Panc1 (cell line): Measurements from ENCODE around the gene ACSL5. TPM values are rescaled to one million over a fixed set of nuclear protein-coding genes. Genes with fewer than 3 reads are reported as not detected.

Source experiments
- ATAC-seq: fragments of 200-7000 bp; cut with Tn5 transposase; 2 replicates; pipeline ENCODE4 v1.9.1; 2020; ENCODE audit warnings: mild to moderate bottlenecking, moderate library complexity
- BruUV-seq: library from RNA; stranded (reverse); fragments of 400-500 nt; replicated peaks from 2 replicates; lab custom pipeline; 2021; lab: Mats Ljungman, UMichigan
- CTCF ChIA-PET: fragments of 300-600 bp; sonication (Branson Sonifier 250); formaldehyde crosslinking; loops from one replicate; lab custom pipeline; 2022; ENCODE audit warnings: antibody characterized with exemption; lab: Charles Lee
- POLR2A ChIA-PET: fragments of 300-600 bp; sonication (Branson Sonifier 250); formaldehyde crosslinking; loops from one replicate; lab custom pipeline; 2022; ENCODE audit warnings: antibody characterized with exemption; lab: Charles Lee
- DNase-seq: peaks from one replicate; pipeline ENCODE4 v3.0.0-alpha.2; 2010; ENCODE audit warnings: low read depth, low spot score
- H3K27ac ChIP-seq: 2 replicates; pipeline ENCODE4 v1.5.1; 2011; ENCODE audit warnings: mild to moderate bottlenecking, low read length, inconsistent platforms
- H3K27me3 ChIP-seq: fragments of 200-500 bp; sonication (Bioruptor generic); 2 replicates; pipeline ENCODE4 v1.6.0; 2014; ENCODE audit warnings: low read length, inconsistent platforms; ENCODE audit not compliant: control insufficient read depth, insufficient read depth
- H3K36me3 ChIP-seq: fragments of 200-500 bp; sonication (Bioruptor generic); 2 replicates; pipeline ENCODE4 v1.5.1; 2014; ENCODE audit warnings: inconsistent platforms, mild to moderate bottlenecking, low read length, moderate library complexity; ENCODE audit not compliant: control insufficient read depth, insufficient read depth
- H3K4me1 ChIP-seq: 2 replicates; pipeline ENCODE4 v1.5.1; 2011; ENCODE audit warnings: inconsistent platforms, mild to moderate bottlenecking, low read length, moderate library complexity; ENCODE audit not compliant: control insufficient read depth, insufficient read depth
- H3K4me3 ChIP-seq, 2 experiments: 2 replicates each; pipeline ENCODE4 v1.5.1; 2011 to 2012; ENCODE audit warnings: low read depth in 2 of 2, low read length in 2 of 2, mild to moderate bottlenecking in 2 of 2, inconsistent platforms in 1 of 2, moderate library complexity in 1 of 2
- H3K9me3 ChIP-seq: fragments of 200-500 bp; sonication (Bioruptor generic); 2 replicates; pipeline ENCODE4 v1.5.1; 2014; ENCODE audit warnings: low read depth, mild to moderate bottlenecking, inconsistent platforms, low read length, moderate library complexity; ENCODE audit not compliant: control insufficient read depth, insufficient read depth
- POLR2AphosphoS5 ChIP-seq: IDR thresholded peaks from 2 replicates; pipeline ENCODE4 v1.6.1; 2012; ENCODE audit warnings: mild to moderate bottlenecking, low read depth, low read length, moderate library complexity
- SIN3A ChIP-seq: IDR thresholded peaks from 2 replicates; pipeline ENCODE4 v1.6.1; 2012; ENCODE audit warnings: low read depth, mild to moderate bottlenecking, low read length, moderate library complexity, borderline replicate concordance; ENCODE audit not compliant: insufficient read depth
- TCF7L2 ChIP-seq: IDR thresholded peaks from 2 replicates; pipeline ENCODE4 v1.6.1; 2011; ENCODE audit warnings: mild to moderate bottlenecking, low read depth, low read length, inconsistent platforms
- in situ Hi-C: cut with HindIII; loops from 2 replicates; pipeline ENCODE4 v1.10.0; 2016; ENCODE audit warnings: low sequenced_read_pairs, low pct_unique_long_range_greater_than_20kb
- intact Hi-C: fragments of 100-400 bp; cut with micrococcal nuclease; formaldehyde crosslinking; loops from one replicate; pipeline ENCODE4 v1.10.0; 2022; ENCODE audit not compliant: unreplicated experiment
- total RNA-seq: library from RNA; stranded (reverse); gene quantifications from one replicate; pipeline ENCODE4 v1.2.1, GENCODE V29; 2021; ENCODE audit not compliant: unreplicated experiment
- TF ChIP-seq, protein P1 (sequence below), 2 experiments: IDR thresholded peaks; 2 replicates each; pipeline ENCODE4 v1.6.1; 2011 to 2012; ENCODE audit warnings: low read depth in 2 of 2, control low read depth in 1 of 2, low read length in 1 of 2, mild to moderate bottlenecking in 1 of 2, moderate library complexity in 1 of 2; ENCODE audit not compliant: insufficient read depth in 1 of 2
- TF ChIP-seq, protein P2 (sequence below): fragments of 450-650 bp; IDR thresholded peaks from 2 replicates; pipeline ENCODE4 v1.5.1; 2017; ENCODE audit warnings: mild to moderate bottlenecking

ACSL5 gene
- total RNA-seq, 1 experiment from 2014 or later: 2.4 TPM

DNA sequence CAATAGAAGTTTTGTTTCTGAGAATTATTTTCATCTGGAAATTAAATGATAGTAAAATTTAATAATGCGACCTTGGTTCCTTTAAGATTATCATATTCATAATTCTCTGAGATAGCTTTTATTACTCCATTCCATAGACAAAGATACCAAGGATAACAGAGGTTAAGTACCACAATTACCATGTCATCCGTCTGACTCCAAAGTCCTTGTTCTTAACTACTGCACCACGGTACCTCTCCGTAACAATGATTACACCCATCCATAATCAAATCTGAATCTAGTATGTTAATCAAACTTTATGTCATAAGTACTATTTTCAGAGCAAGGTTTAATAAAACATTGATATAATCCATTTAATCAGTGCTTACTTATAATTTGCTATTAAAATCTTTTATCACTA, 64.4 kb downstream of the ACSL5 start:
- H3K27me3 ChIP-seq: no peaks in the 10 kb centered on the region
- intact Hi-C loops: loop anchor here (10.0 kb wide), 2 partner anchors 254 to 294 kb away; partner anchors contain the start of gene GPAM
- no peaks in the 10 kb centered on the region for H3K4me1 ChIP-seq
- H3K4me3 ChIP-seq: no peak overlapping the region
- ChIA-PET POLR2A (no interaction called here), CTCF (no interaction called here)
- DNase-seq (no peak), ATAC-seq (no peak)
- no TSS peak for BruUV-seq
- TF ChIP-seq SIN3A (no peak), TCF7L2 (no peak), POLR2AphosphoS5 (no peak)
- TF ChIP-seq, protein P1, sequence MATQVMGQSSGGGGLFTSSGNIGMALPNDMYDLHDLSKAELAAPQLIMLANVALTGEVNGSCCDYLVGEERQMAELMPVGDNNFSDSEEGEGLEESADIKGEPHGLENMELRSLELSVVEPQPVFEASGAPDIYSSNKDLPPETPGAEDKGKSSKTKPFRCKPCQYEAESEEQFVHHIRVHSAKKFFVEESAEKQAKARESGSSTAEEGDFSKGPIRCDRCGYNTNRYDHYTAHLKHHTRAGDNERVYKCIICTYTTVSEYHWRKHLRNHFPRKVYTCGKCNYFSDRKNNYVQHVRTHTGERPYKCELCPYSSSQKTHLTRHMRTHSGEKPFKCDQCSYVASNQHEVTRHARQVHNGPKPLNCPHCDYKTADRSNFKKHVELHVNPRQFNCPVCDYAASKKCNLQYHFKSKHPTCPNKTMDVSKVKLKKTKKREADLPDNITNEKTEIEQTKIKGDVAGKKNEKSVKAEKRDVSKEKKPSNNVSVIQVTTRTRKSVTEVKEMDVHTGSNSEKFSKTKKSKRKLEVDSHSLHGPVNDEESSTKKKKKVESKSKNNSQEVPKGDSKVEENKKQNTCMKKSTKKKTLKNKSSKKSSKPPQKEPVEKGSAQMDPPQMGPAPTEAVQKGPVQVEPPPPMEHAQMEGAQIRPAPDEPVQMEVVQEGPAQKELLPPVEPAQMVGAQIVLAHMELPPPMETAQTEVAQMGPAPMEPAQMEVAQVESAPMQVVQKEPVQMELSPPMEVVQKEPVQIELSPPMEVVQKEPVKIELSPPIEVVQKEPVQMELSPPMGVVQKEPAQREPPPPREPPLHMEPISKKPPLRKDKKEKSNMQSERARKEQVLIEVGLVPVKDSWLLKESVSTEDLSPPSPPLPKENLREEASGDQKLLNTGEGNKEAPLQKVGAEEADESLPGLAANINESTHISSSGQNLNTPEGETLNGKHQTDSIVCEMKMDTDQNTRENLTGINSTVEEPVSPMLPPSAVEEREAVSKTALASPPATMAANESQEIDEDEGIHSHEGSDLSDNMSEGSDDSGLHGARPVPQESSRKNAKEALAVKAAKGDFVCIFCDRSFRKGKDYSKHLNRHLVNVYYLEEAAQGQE (IDR thresholded peaks at IDR 0.05; ENCODE audit: insufficient read depth in 1 of 2, low read depth in 2 of 2, low read length in 1 of 2): no peak
- TF ChIP-seq, protein P2, sequence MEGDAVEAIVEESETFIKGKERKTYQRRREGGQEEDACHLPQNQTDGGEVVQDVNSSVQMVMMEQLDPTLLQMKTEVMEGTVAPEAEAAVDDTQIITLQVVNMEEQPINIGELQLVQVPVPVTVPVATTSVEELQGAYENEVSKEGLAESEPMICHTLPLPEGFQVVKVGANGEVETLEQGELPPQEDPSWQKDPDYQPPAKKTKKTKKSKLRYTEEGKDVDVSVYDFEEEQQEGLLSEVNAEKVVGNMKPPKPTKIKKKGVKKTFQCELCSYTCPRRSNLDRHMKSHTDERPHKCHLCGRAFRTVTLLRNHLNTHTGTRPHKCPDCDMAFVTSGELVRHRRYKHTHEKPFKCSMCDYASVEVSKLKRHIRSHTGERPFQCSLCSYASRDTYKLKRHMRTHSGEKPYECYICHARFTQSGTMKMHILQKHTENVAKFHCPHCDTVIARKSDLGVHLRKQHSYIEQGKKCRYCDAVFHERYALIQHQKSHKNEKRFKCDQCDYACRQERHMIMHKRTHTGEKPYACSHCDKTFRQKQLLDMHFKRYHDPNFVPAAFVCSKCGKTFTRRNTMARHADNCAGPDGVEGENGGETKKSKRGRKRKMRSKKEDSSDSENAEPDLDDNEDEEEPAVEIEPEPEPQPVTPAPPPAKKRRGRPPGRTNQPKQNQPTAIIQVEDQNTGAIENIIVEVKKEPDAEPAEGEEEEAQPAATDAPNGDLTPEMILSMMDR: no peak
- H3K27ac ChIP-seq: no peak overlapping the region
- in situ Hi-C loops: no loop called here
- peaks cover 33% of the 10 kb centered on the region for H3K36me3 ChIP-seq
- H3K9me3 ChIP-seq: no peaks in the 10 kb centered on the region

DNA sequence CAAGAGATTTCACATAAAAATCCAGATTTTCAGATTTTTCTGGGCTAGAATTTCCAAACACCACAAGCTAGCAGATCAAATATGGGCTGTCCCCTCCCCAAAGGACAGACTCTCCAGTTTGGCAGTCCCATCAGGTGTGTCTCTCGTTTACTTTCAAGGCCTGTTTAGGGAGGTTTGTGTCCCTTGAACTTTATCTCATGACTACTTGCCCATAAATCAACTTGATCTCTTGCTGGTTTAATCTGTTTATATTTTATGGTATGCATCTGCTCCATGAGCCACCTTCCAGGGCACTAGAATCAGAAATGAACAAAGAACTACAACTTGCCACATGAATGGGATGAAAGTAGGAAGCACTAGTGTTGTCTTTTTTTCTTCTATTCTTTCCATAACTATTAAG, 67.6 kb downstream of the ACSL5 start:
- in situ Hi-C loops: no loop called here
- no peak overlapping the region for H3K4me3 ChIP-seq
- ChIA-PET CTCF (no interaction called here), POLR2A (no interaction called here)
- TF ChIP-seq, protein P1 (IDR thresholded peaks at IDR 0.05; ENCODE audit: insufficient read depth in 1 of 2, low read depth in 2 of 2, low read length in 1 of 2): no peak
- TF ChIP-seq POLR2AphosphoS5 (no peak), TCF7L2 (no peak), SIN3A (no peak)
- TF ChIP-seq, protein P2: no peak
- DNase-seq: no peak
- no TSS peak for BruUV-seq
- H3K27me3 ChIP-seq: no peaks in the 10 kb centered on the region
- H3K9me3 ChIP-seq: no peaks in the 10 kb centered on the region
- H3K4me1 ChIP-seq: peaks cover 8% of the 10 kb centered on the region
- intact Hi-C loops: no loop called here
- H3K36me3 ChIP-seq: peaks cover 34% of the 10 kb centered on the region
- no peak for ATAC-seq
- H3K27ac ChIP-seq: no peak overlapping the region
